Glomerular endothelial cell (primary cell): Measurements from ENCODE around the gene SPRR5. TPM values are rescaled to one million over a fixed set of nuclear protein-coding genes. Genes with fewer than 3 reads are reported as not detected.

Experiments used
- DNase-seq: peaks from one replicate; pipeline ENCODE4 v3.0.0-alpha.2; 2011; ENCODE audit warnings: low read depth, low spot score; ENCODE audit errors: extremely low read depth
- total RNA-seq: library from RNA; depleted of rRNA; stranded (reverse); fragments of >200 nt; gene quantifications from 2 replicates; pipeline ENCODE4 v1.2.3, GENCODE V29; 2015

SPRR5 gene, protein sequence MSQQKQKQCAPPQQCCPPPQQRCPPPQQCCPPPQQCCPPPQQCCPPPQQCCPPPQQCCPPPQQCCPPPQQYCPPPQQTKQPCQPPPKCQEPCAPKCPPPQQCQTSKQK
- not detected in 2 replicates for total RNA-seq

DNA sequence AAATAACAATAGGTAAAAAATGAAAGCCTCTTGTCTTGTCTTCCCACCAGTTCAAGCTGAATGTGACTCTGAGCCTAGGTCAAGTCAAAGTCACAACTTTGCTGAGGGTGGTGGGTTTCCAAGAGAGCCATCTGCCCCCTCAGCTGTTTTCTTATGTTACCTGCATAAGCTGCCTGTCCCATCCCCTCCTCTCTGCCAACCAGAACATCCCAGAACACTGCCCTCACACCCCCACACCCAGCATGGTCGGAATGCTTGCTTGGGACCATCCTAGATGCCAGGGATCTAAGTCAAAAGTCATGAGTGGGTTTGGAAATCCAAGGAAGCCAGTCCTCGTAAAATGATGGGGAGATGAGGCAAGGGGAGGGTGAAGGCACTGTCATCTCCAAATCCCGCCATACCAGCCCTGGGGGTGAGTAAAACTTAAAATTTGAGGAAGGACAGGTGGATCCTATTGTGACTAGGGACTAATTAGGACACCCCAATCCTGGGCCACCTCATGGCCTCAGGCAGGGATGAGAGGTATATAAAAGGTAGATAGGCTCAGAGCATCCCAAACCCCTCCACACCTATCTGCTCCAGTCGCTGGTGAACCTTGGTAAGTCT lies at the start of gene SPRR5:
Gene SPRR5, plus strand, starts transcription at position 556 of the 606 bp plus-strand sequence. CDS start 1,349 bp downstream, outside the sequence.
- no peak for DNase-seq

DNA sequence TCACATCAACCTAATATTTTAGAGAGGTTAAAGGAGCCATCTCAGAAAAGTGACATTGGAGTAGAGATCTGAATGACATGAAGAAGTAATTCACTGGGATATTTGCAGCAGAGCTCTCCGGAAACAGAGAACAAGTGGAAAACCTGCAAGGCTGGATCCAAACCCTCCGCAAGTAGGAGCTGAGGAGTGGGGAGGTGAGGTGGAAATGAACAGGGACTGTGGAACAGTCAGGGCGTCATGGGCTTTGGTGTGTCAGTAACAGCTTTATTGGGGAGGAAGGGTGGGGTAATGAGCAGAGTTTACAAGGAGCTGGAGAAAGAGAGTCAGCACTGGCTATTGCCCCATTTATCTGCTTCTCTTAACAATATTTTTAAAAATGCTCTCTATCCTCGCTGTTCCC lies 48.0 kb upstream of the SPRR5 start:
- no peak for DNase-seq

DNA sequence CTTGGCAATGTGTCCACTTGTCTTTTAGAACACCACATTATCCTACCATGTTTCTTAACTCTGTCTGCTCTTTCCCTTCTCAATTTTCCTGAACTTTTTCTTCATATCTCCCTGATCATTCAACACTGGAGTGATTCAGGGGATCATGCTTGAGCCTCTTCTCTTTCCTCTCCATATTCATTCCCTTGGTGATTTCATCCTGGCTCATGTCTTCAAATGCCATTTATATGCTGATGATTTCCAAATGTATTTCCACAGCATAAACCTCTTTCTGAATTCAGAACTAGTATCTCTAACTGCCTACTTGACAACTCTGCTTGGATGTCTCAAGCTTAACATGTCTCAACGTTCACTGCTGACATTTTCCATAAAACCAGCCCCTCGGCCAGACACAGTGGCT lies 47.1 kb upstream of the SPRR5 start:
- no peak for DNase-seq

DNA sequence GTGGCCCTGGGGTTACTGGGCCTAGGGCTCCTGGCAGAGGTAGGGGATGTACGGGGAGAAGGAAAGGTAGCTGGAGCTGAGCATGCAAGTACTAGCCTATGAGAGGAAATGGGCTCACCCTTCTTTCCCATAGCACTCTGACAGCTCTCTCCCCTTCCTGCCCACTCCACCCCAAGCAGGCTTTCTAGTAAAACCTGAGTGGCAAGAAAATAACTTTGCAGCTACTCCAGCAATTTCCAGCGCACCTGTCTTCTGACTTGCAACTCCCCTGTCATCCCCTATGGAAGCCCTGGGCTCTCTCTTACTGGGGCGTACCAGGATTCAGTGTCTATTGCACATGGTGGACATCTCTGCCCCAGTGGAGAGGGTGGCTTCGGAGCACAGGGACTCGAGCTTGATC lies 45.4 kb upstream of the SPRR5 start:
- no peak for DNase-seq

DNA sequence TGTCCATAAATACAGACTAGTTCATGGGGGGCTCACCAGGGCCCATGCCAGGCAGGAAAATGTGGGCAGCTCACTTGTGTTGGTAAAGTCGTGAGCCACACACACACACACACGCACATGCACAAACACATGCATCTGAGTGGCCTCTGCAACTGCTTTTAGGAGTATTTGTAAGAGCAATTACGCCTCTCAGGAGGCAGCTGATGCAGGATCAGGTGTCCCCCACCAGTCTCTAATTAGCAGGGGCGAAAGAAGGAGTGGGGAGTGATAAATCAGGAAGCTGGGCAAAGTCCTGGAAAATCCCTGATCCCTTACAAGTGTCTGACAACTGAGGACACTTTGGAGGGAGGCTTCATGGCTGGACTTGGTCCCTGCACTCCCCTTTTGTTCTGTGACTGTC lies 44.4 kb upstream of the SPRR5 start:
- no peak for DNase-seq

DNA sequence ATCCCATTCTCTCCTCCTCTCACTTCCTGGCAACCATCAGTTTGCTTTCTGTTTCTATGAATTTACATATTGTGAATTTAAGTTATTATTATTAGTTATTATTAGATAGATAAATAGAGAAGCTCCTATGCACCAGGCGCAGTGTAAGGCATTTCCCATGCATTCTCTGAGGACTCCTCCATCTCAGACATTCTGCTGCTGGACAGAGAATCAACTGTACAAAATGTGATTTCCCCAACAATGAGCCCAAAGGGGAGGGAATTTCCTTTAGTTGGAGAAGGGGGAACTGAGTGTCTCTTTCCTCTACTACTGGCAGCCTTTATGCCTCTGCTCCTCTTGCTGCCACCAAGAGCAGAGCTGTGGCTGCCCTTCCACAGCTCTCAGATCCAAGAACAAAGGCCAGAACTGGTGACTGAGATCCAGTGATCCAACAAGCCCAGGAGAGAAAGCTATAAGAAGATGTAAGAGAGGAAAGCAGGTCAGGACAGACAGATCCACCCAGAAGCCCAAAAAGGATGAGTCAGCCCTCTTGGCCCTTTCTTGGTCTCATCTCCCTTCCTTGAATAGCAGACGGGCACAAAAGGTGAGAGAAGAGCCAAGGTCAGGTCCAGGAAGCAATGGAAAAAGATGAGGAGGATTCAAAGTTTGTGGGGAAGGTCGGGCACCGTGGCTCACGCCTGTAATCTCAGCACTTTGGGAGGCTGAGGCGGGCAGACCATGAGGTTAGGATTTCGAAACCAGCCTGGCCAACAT lies 42.1 kb upstream of the SPRR5 start:
- no peak for DNase-seq

DNA sequence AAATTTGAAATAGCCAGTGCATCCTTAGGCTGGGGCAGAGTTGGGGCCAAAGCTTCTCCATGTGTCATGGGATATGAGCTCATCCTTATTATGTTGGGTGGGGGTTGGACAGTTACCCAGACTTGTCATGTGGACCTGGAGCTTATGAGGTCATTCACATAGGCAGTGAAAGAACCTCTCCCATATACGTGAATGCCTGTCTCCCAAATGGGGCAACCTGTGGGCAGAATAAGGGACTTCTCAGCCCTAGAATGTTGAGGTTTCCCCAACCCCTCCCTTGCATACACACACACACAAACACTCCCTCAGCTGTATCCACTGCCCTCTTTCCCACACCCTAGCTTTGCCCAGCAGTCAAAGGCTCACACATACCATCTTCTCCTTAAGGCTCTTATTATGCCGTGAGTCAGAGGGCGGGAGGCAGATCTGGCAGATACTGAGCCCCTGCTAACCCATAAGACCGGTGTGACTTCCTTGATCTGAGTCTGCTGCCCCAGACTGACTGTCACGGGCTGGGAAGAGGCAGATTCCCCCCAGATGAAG lies 40.9 kb upstream of the SPRR5 start:
- DNase-seq, result no peak

DNA sequence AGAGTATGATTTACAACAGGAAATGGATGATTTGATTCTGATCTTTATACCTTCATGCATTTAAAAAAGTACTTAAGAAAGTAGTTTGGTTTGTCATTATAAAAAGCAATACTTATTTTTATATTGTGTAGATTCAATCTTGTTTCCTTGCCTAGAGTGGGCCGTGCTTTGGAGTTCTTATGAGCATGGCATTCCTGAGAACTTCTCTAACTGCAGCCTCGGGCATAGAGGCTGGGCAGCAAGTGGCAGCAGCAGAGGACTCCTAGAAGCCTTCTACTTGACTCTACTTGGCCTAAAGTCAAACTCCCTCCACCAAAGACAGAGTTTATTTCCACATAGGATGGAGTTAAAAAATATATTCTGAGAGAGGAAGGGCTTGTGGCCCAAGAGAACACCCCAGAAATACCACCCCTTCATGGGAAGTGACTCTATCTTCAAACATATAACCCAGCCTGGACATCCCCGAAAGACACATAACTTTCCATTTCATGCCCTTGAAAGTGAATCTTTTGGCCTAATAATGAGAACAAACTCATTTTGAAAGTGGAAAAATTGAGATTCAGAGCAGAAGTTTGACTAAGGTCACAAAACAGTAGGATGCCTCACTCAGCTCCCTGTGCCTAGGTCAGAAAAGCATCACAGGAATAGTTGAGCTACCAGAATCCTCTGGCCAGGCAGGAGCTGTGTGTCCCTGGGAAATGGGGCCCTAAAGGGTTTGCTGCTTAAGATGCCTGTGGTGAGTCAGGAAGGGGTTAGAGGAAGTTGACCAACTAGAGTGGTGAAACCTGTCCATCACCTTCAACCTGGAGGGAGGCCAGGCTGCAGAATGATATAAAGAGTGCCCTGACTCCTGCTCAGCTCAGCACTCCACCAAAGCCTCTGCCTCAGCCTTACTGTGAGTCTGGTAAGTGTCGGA lies 39.1 kb upstream of the SPRR5 start, which contains the start of gene IVL:
Gene IVL, plus strand, starts transcription at position 861 of the 916 bp plus-strand sequence. CDS start 1,252 bp downstream, outside the sequence.
- no peak for DNase-seq

DNA sequence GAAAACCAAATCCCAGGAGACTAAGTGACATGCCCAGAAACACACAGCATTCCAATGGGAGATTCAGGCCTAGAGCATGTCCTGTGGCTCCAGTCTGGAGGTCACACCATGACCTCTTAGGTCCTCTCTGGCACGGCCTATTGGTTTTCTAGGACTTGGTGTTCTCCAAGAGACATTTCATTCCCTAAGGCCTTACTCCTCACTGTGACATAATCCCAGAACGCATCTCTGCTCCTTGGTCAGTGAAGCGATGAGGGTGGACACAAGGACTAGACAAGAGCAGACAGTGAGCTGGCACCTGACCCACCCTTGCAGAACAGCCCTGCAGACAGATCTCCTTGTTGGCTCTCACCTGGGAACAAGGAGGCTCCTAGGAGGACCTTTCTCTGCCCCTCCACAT lies 37.8 kb upstream of the SPRR5 start:
- DNase-seq, result no peak

DNA sequence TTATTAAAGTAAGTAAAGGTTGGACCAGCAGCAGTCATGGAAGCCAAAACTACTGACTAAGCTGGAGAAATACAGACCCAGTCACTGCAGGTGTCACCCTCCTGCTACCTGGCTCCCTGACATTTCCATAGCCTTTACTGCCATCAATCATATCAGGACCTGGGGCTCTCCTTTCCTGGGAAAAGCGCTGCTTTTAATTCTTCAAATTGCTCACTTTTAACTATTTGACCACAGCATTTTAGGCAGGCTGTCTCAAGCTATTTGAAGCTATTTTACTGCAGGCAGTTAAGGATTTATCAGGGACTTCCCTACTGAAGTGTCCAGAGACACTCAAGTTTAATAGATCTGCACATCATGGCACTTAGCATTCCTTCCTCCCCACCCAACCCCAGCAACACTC lies 34.5 kb upstream of the SPRR5 start:
- no peak for DNase-seq

DNA sequence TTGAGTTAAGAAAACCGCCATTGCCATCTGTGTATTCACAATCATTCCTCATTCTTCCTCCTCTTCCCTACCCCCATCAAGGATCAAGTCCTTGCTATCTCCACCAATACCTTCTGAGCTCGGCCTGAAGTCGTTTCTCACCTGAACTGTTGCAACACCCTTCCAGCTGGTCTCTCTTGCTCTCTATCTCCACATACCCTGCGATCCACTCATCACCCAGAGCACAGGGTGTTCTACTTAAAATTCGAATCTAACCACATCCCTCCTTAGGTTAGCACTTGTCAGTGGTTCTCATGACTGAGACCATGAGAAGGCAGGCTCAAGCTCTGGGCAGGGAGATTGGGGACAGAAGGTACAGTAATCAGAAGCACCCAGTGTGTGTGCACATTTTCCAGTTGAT lies 34.1 kb upstream of the SPRR5 start:
- no peak for DNase-seq

DNA sequence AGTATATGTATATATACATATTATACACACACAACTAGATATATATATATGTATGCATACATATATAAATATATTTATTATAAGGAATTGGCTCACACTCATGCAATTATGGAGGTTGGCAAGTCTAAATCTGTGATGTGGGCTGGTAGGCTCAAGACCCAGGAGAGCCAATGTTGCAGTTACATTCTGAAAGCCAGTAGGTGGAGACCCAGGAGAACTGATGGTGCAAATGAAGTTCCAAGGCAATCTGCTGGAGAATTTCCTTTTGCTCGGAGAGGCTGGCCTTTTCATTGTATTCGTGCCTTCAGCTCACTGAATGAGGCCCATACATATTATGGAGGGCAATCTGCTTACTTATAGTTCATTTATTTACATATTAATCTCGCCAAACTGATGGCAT lies 29.2 kb upstream of the SPRR5 start:
- no peak for DNase-seq

DNA sequence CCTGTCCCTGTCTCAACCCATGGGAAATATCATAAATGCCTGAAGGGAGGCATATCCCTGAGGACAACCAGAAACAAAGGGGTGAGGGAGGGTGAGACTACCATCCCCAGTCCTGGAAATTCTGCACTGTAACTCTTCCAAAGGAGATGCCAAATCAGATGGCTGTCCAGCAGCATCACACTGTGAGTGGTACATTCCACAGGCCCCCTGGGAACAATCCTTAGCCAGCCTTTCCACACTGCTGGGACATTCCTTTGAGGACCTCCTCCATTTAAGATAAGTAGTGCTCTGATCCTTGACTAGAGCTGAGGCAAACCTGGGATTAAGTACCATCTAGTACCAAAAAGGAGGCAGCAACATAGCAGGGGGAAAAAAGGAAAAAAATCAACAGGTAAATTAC lies 27.9 kb upstream of the SPRR5 start:
- no peak for DNase-seq

DNA sequence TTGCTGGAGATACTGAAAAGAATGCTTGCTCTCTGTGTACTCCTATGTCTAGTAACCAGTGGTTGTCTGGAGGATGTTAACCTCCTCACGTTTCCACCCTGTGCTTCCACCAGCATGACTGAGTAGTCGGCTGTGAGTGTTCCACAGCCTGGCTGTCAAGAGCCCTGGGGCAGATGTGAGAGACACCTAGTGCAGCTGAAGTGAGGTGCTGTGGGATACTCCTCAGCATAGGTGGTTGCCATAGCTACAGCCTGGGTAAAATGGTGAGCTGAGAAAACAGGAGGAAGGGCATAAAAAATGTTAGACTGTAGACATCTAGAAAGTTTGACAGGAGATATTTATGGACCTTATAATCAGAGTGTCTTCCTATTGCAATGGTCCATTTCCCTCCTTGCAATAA lies 22.8 kb upstream of the SPRR5 start:
- no peak for DNase-seq

DNA sequence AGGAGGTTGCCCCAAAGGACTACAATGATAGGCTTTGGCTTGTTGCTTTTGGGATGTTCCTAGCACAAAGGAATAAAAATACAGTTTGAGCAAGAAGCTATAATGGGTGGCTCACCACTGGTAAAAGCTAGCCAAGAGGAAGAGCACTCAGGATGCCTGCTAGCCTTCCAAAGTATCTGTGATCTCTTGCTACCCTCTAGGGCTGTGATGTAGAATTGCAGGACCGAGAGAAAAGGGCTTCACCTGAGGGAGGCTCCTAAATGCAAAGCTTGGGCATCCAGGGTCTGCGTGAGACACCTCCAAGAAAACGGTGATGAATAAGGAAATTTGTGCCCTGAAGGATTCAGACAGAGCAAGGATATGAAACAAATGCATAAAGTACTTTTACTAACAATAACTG lies 20.9 kb upstream of the SPRR5 start:
- no peak for DNase-seq

DNA sequence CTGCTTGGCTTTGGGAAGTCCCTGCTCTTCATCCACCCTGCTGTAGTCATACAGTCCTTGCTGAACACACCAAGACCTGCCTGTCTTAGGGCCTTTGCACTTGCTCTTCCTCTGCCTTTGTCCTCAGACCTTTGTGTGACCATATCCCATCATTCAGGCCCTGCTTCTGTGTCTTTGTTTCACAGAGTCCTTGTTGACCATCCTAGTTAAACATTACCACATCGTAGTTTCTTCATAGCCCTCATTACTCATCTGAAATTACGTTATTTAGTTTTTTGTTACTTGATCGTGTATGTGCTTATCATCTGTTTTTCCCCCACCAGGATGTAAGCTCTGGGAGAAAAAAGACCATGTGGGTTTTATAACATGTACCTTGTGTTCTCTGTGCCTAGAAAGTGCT lies 18.3 kb upstream of the SPRR5 start:
- no peak for DNase-seq

DNA sequence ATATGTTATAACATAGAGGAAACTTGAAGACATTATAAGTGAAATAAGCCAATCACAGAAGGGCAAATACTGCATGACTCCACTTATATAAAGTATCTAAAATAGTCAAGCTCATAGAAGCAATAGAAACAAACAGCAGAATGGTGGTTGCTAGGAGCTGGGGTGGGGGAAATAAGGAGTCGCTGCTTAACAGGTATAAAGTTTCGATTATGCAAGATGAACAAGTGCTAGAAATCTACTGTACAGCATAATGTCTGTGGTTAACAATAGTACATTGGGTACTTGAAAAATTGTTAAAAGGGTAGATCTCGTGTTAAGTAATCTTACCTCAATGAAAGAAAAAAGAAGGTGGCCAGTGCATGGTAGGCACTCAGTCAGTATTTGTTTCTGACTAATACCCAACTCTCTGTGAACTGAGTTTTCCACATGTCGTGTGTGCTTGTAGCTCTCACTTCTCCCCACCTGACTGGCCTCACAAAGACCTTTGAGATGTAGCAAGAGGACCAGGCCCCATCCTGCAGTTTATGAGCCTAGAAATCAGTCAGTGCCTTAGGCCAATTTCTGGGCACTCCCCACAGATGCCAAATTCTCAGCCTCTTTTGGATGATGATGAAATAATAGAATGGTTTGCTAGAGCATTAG lies 14.7 kb upstream of the SPRR5 start:
- no peak for DNase-seq

DNA sequence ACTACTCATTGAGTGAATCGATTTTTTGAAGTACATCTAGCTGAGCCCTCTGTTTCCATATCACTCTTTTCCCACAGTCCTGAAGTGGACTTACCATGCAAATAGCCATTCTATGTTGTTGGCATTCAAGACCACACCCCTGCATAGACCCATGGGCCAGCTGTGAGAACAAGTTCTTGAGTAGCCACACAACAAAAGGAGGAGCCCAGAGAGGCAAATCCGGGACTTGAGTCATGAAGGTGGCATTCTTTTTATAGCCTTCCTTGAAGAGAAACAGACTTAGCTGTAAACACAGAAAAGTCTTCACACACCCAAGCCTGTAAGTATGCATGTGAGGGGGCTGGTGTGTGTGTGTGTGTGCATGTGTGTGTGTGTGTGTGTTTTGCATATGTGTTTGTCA lies 13.8 kb upstream of the SPRR5 start:
- no peak for DNase-seq

DNA sequence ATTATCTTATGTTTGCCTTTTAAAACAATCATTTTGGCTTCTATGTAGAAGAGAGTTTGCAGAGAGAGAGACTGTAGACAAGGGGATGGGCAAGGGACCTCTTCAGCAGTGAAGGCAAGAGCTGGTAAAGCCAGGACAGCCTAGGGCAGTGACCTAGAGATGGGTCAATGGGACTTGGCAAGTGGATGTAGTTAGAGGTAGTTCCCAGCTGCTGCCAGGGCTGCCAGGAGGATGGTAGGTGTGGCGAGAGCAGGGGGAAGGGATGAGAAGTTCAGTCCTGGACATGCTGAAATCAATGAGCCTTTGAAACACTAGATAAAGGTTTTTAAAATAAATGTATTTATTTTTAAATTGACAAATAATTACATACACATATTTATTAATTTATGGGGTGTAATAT lies 6.4 kb upstream of the SPRR5 start:
- no peak for DNase-seq

DNA sequence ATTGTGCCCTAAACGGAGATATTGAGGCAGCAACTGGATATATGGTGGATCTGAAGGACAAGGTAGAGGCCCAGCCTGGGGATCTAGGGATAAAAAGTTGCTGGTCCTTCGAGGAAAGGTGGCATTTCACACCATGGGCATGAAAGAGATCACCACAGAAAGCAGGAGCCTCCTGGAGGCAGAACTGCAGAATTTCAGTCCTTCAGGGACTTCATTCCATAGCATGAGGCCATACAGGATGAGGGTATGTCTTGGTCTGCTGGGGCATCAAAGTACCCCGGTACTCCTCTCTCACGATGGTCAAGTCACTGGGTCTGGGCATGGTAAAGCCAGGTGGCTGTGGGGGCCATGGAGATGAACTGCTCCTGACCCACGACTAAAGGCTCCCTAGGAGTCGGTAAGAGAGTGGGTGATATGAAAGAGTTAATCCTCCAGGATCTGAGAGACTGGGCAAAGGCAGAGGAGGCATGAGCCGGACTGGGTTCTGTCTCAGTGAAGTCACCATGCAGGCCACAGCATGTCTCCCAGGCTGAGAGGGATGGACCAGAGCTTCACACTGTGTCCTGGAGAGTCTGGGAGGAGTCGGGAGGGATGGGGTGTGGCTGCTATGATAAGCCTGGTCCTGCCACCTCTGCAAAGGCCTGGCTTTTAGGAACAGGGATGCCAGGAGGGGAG lies 5.8 kb upstream of the SPRR5 start:
- no peak for DNase-seq
